Superior temporal gyrus (tissue), 1 donor: ENCODE measurements around the gene ACADVL.

Source experiments
- DNase-seq: peaks from one replicate; pipeline ENCODE4 v3.0.0-alpha.2; 2016; ENCODE audit errors: extremely low spot score

The ACADVL gene

GRCh38 chr17:7251661-7252175 is 32.0 kb downstream of the ACADVL start, which contains the start of gene CTDNEP1:
CTDNEP1 (minus strand) TSS chr17:7251734; CDS start chr17:7251296, 438 bp downstream.
- peak; percentile 99 for DNase-seq

- DNase-seq, result peak; percentile 88
Measured at GRCh38 chr17:7252176-7253043, 32.7 kb downstream of the ACADVL start, which contains the start of gene ELP5. ELP5 (plus strand) TSS chr17:7252215; CDS start chr17:7252551, 336 bp downstream.

GRCh38 chr17:7253082-7253481 is 33.3 kb downstream of the ACADVL start:
- no peak for DNase-seq

- no peak for DNase-seq
Measured at GRCh38 chr17:7254511-7254910, 34.8 kb downstream of the ACADVL start.

- no peak for DNase-seq
Measured at GRCh38 chr17:7256766-7257456, 37.2 kb downstream of the ACADVL start.

GRCh38 chr17:7258731-7259554 is 39.2 kb downstream of the ACADVL start:
- no peak for DNase-seq

- no peak for DNase-seq
Measured at GRCh38 chr17:7259555-7259889, 39.8 kb downstream of the ACADVL start.

GRCh38 chr17:7260151-7260550 is 40.4 kb downstream of the ACADVL start:
- no peak for DNase-seq

- no peak for DNase-seq
Measured at GRCh38 chr17:7260651-7261378, 41.1 kb downstream of the ACADVL start.

GRCh38 chr17:7261379-7262191 is 41.8 kb downstream of the ACADVL start:
- DNase-seq, result no peak

GRCh38 chr17:7262192-7262934 is 42.6 kb downstream of the ACADVL start, which contains the start of gene CLDN7:
CLDN7 (minus strand) TSS chr17:7262478; CDS start chr17:7262043, 435 bp downstream.
- DNase-seq, result no peak

GRCh38 chr17:7262935-7263800 is 43.4 kb downstream of the ACADVL start:
- DNase-seq, result no peak

GRCh38 chr17:7263801-7264078 is 44.0 kb downstream of the ACADVL start:
- DNase-seq, result no peak

- no peak for DNase-seq
Measured at GRCh38 chr17:7266784-7267183, 47.0 kb downstream of the ACADVL start.
